HL-60 (cell line): ENCODE results near the gene KPNA1.

ENCODE experiments used
- GABPA ChIP-seq: IDR thresholded peaks from 2 replicates; pipeline ENCODE4 v1.6.1; 2012; ENCODE audit warnings: low read depth
- TF ChIP-seq, protein P1 (sequence below): IDR thresholded peaks from one replicate; pipeline ENCODE4 v1.5.1; 2011; ENCODE audit warnings: low read length, control low read depth, inconsistent platforms; ENCODE audit not compliant: insufficient read depth

GRCh38 chr3:122563717-122564025, 48.9 kb upstream of the KPNA1 start:
- TF ChIP-seq, protein P1, sequence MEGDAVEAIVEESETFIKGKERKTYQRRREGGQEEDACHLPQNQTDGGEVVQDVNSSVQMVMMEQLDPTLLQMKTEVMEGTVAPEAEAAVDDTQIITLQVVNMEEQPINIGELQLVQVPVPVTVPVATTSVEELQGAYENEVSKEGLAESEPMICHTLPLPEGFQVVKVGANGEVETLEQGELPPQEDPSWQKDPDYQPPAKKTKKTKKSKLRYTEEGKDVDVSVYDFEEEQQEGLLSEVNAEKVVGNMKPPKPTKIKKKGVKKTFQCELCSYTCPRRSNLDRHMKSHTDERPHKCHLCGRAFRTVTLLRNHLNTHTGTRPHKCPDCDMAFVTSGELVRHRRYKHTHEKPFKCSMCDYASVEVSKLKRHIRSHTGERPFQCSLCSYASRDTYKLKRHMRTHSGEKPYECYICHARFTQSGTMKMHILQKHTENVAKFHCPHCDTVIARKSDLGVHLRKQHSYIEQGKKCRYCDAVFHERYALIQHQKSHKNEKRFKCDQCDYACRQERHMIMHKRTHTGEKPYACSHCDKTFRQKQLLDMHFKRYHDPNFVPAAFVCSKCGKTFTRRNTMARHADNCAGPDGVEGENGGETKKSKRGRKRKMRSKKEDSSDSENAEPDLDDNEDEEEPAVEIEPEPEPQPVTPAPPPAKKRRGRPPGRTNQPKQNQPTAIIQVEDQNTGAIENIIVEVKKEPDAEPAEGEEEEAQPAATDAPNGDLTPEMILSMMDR, result no peak
- TF ChIP-seq GABPA, result no peak
